Activated T-helper 1 cell treated with Interleukin-2 at 50 U/mL for 16 hours (primary cell): ENCODE results near the gene ZNF287.
"Not testable (repeated sequence)": the region's sequence is repeated elsewhere in the genome, so short reads cannot be mapped to it uniquely, and the experiment has no call there.

ENCODE experiments used
- DNase-seq: peaks from one replicate; pipeline ENCODE4 v3.0.0-alpha.2; 2020; ENCODE audit warnings: low read depth

The ZNF287 gene

GRCh38 chr17:16568541-16569357, at the start of gene ZNF287:
Gene ZNF287 (minus strand): TSS chr17:16569204. CDS start chr17:16567731, 1,473 bp downstream.
- peak; percentile 90 for DNase-seq

GRCh38 chr17:16617481-16618060, 48.6 kb upstream of the ZNF287 start:
- DNase-seq: no peak

GRCh38 chr17:16599537-16599936, 30.5 kb upstream of the ZNF287 start:
- DNase-seq: no peak

DNA sequence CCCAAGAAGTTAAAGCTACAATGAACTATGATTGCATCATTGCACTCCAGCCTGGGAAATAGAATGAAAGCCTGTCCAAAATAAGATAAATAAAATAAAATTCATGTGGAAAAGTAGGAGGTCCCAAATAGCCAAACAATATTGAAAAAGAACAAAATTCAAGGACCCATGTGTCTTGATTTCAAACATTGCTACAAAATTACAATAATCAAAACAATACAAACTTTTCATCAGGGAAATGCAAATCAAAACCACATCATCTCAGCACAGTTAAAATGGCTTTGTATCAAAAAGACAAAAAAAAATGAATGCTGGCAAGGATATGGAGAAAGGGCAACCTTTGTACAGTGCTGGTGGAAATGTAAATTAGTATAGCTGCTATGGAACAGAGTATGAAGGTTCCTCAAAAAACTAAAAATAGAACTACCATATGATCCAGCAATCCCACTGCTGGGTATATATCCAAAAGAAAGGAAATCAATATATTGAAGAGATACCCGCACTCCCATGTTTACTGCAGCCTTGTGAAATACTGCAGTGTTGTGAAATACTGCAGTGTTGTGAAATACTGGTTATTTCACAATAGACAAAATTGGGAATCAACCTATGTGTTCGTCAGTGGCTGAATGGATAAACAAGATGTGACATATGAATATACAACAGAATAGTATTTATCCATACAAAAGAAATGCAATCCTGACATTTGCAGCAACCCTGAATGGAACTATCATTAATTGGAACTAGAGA, 24.5 kb upstream of the ZNF287 start:
- DNase-seq: no peak

- peak; percentile 87 for DNase-seq
These were observed 20.3 kb upstream of the ZNF287 start for GRCh38 chr17:16589097-16589969.

GRCh38 chr17:16585796-16586195, 16.8 kb upstream of the ZNF287 start:
- DNase-seq: no peak

- DNase-seq: peak; percentile 87
These were observed 15.4 kb upstream of the ZNF287 start for GRCh38 chr17:16584273-16584995.

- DNase-seq: no peak
These were observed 14.8 kb upstream of the ZNF287 start for GRCh38 chr17:16583781-16584180.

- no peak for DNase-seq
These were observed 4.5 kb upstream of the ZNF287 start for GRCh38 chr17:16573466-16573865.

DNA sequence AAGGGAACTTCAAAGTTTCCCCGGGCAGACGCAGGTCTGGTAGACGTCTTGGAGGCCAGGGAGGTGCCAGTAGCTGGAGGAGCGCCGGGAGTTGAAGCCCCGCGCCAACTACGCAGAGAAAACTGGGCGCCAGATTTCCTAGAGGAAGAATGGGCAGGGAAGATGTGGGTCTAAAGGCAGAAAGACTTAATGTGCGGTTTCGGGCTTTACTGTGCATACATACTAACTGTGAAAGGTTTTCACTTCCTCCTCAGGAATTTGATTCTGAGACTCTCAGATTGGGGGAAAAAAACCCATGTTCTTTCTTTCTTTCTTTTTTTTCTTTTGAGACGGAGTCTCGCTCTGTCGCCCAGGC, 331 bp upstream of the ZNF287 start:
- DNase-seq: no peak

DNA sequence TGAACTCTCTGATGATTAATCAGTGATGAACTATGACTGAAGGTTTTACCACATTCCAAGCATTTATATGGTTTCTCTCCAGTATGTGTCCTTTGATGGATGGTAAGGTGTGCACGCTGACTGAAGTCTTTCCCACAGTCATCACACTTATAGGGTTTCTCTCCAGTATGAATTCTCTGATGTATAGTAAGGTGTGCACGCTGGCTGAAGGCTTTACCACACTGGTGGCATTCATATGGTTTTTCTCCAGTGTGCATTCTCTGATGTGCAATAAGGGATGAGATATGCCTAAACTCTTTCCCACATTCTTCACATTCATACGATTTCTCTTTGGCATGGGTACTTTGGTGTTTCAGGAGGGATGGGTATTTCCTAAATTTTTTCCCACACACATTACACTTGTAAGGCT, 16.4 kb downstream of the ZNF287 start:
- no peak for DNase-seq

DNA sequence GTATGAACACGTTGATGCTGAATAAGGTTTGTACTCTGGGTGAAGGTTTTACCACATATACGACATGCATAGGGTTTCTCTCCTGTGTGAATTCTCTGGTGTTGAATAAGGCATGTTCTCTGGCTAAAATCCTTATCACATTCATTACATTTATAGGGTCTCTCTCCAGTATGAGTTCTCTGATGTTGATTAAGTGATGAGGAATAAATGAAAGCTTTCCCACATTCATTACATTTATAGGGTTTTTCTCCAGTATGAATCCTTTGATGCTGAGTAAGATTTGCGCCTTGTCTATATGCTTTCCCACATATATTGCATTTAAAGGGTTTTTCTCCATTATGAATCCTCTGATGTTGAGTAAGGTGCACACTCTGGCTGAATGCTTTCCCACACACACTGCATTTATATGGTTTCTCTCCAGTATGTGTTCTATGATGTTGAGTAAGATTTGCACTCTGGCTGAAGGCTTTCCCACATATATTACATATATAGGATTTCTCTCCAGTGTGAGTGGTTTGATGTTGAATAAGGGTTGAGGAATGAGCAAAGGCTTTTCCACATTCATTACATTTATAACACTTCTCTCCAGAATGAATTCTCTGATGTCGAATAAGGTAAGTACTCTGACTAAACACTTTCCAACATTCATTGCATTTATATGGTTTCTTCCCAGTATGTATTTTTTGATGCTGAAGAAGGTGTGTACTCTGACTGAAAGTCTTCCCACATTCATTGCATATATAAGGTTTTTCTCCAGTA, 16.9 kb downstream of the ZNF287 start:
- DNase-seq: no peak

GRCh38 chr17:16537130-16537458, 31.9 kb downstream of the ZNF287 start:
- DNase-seq: no peak

GRCh38 chr17:16534236-16534635, 34.8 kb downstream of the ZNF287 start:
- no peak for DNase-seq

- DNase-seq: no peak
These were observed 39.1 kb downstream of the ZNF287 start for GRCh38 chr17:16529906-16530305.

DNA sequence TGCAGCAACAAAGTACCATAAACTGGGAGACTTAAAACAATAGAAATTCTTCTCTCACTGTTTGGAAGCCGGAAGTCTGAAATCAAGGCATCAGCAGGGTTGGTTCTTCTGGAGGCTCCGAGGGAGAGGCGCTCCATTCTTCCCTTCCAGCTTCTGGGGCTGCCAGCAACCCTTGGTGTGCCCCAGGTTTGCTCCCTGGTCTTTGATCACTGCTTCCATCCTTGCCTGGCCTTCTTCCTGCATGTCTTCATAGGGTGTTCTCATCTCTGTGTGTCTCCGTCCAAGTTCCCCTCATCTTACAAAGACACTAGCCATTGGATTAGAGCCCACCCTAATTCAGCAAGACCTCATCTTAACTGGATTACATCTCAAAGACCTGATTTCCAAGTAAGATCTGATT, 41.7 kb downstream of the ZNF287 start:
- DNase-seq: no peak

DNA sequence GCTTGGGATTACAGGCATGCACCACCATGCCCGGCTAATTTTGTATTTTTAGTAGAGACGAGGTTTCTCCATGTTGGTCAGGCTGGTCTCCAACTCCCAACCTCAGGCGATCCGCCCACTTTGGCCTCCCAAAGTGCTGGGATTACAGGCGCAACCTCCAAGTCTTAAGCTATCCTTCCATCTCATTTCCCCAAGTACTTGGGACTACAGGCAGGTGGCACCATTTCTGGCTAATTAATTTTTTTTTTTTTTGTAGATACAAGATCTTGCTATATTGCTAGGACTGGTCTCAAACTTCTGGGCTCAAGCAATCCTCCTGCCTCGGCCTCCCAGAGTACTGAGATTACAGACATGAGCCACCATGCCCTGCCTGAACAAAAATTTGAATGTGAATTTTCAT, 43.4 kb downstream of the ZNF287 start:
- DNase-seq: not testable (repeated sequence)

GRCh38 chr17:16521070-16521727, 47.8 kb downstream of the ZNF287 start:
- peak; percentile 27 for DNase-seq

DNA sequence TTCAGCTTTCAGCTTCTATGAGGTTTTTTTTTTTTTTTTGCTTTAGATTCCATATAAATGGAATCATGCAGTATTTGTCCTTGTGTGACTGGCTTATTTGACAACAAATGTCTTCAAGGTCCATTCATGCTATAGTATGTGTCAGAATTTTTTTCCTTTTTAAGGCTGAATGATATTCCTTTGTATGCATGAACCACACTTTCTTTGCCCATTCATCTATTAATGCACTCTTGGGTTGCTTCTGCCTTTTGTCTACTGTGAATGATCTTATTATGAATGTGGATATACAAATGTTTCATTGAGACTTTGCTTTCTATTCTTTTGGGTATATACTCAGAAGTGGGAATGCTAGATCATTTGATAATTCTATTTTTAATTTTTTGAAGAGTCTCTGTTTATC, 50.0 kb downstream of the ZNF287 start:
- DNase-seq: no peak

DNA sequence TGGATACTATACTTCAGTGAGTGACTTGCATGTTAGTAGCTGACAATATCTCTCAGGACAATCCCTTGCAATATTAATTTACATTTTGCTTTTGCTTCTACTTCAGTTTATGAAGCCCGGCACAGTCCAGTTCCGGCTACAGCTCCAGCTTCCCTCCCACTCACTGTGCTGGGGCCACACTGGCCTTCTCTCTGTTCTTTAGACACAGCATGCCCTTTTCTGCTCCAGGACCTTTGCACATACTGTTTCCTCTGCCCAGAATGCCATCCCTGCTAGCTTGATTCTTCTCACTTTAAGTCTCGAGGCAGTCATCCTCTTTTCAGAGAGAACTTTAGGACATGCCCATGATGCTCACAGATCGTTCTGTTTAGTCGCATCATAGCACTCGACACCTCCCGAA, 51.5 kb downstream of the ZNF287 start:
- no peak for DNase-seq
